Embryonic facial prominence (tissue), 1 donor: ENCODE data around the gene BCKDHB.
"Not testable (repeated sequence)": the region's sequence is repeated elsewhere in the genome, so short reads cannot be mapped to it uniquely, and the experiment has no call there.

Experiments used
- DNase-seq: peaks from one replicate; pipeline ENCODE4 v3.0.0-alpha.2; 2016; ENCODE audit errors: extremely low spot score

Gene BCKDHB

GRCh38 chr6:80209430-80209829, 103.0 kb downstream of the BCKDHB start:
- DNase-seq = no peak

GRCh38 chr6:80210618-80211017, 104.1 kb downstream of the BCKDHB start:
- DNase-seq = no peak

- no peak for DNase-seq
Measured at GRCh38 chr6:80211286-80211685, 104.8 kb downstream of the BCKDHB start.

- DNase-seq = not testable (repeated sequence)
Measured at GRCh38 chr6:80211890-80212289, 105.4 kb downstream of the BCKDHB start.

GRCh38 chr6:80214436-80215022, 108.1 kb downstream of the BCKDHB start:
- peak; percentile 63 for DNase-seq

GRCh38 chr6:80215063-80215462, 108.6 kb downstream of the BCKDHB start:
- no peak for DNase-seq

GRCh38 chr6:80217794-80218193, 111.3 kb downstream of the BCKDHB start:
- DNase-seq = no peak

- DNase-seq = no peak
Measured at GRCh38 chr6:80223743-80224212, 117.3 kb downstream of the BCKDHB start.

GRCh38 chr6:80226151-80226550, 119.7 kb downstream of the BCKDHB start:
- no peak for DNase-seq

GRCh38 chr6:80226699-80227098, 120.2 kb downstream of the BCKDHB start:
- DNase-seq = no peak

GRCh38 chr6:80227545-80228105, 121.2 kb downstream of the BCKDHB start:
- DNase-seq = no peak

GRCh38 chr6:80233262-80233661, 126.8 kb downstream of the BCKDHB start:
- no peak for DNase-seq

GRCh38 chr6:80233958-80234357, 127.5 kb downstream of the BCKDHB start:
- no peak for DNase-seq

- DNase-seq = no peak
Measured at GRCh38 chr6:80234401-80234800, 127.9 kb downstream of the BCKDHB start.

- DNase-seq = no peak
Measured at GRCh38 chr6:80234908-80235307, 128.4 kb downstream of the BCKDHB start.

- DNase-seq = no peak
Measured at GRCh38 chr6:80235647-80236046, 129.2 kb downstream of the BCKDHB start.

GRCh38 chr6:80238754-80239153, 132.3 kb downstream of the BCKDHB start:
- not testable (repeated sequence) for DNase-seq

- DNase-seq = no peak
Measured at GRCh38 chr6:80245043-80245442, 138.6 kb downstream of the BCKDHB start.

- DNase-seq = no peak
Measured at GRCh38 chr6:80249897-80250296, 143.4 kb downstream of the BCKDHB start.

GRCh38 chr6:80250391-80250997, 144.0 kb downstream of the BCKDHB start:
- no peak for DNase-seq

GRCh38 chr6:80251321-80251720, 144.8 kb downstream of the BCKDHB start:
- no peak for DNase-seq

GRCh38 chr6:80254716-80255115, 148.2 kb downstream of the BCKDHB start:
- DNase-seq = no peak

- DNase-seq = no peak
Measured at GRCh38 chr6:80256691-80257090, 150.2 kb downstream of the BCKDHB start.
